GM12878 (cell line): ENCODE results near the gene DND1.

ENCODE experiments used
- ATF3 ChIP-seq: IDR thresholded peaks from 2 replicates; pipeline ENCODE4 v1.6.1; 2011; ENCODE audit warnings: low read depth, mild to moderate bottlenecking, low read length, moderate library complexity, borderline replicate concordance; ENCODE audit errors: extremely low read depth
- CTCF ChIP-seq, 3 experiments: IDR thresholded peaks in 2 of 3; conservative IDR thresholded peaks in 1 of 3; 2 replicates each; pipeline ENCODE4 v1.5.1; 2011; ENCODE audit warnings: low read depth in 3 of 3, low read length in 3 of 3, mild to moderate bottlenecking in 3 of 3, control low read depth in 2 of 3, moderate library complexity in 2 of 3, inconsistent platforms in 1 of 3, mixed read lengths in 1 of 3; ENCODE audit not compliant: control insufficient read depth in 2 of 3, insufficient read depth in 1 of 3; ENCODE audit errors: extremely low read depth in 1 of 3
- EZH2 ChIP-seq: IDR thresholded peaks from 2 replicates; pipeline ENCODE4 v1.6.1; 2012; ENCODE audit warnings: low read depth, mild to moderate bottlenecking, control low read depth, inconsistent platforms, low read length, borderline replicate concordance; ENCODE audit not compliant: control insufficient read depth
- MEF2B ChIP-seq: fragments of 450-650 bp; IDR thresholded peaks from 2 replicates; pipeline ENCODE4 v1.6.1; 2018; ENCODE audit warnings: mild to moderate bottlenecking, moderate library complexity; ENCODE audit not compliant: partially characterized antibody, poor library complexity, severe bottlenecking
- RAD21 ChIP-seq: IDR thresholded peaks from 2 replicates; pipeline ENCODE4 v1.6.1; 2011; ENCODE audit warnings: mild to moderate bottlenecking, low read depth, low read length, moderate library complexity; ENCODE audit not compliant: insufficient read depth
- RELA ChIP-seq: fragments of 450-650 bp; IDR thresholded peaks from 2 replicates; pipeline ENCODE4 v1.8.0; 2014; ENCODE audit warnings: borderline replicate concordance; ENCODE audit not compliant: partially characterized antibody
- REST ChIP-seq: IDR thresholded peaks from 2 replicates; pipeline ENCODE4 v1.6.1; 2012; ENCODE audit warnings: mild to moderate bottlenecking, low read depth, low read length
- SIX5 ChIP-seq: IDR thresholded peaks from 2 replicates; pipeline ENCODE4 v1.6.1; 2011; ENCODE audit warnings: mild to moderate bottlenecking, low read depth, low read length, moderate library complexity; ENCODE audit not compliant: severe bottlenecking
- SMC3 ChIP-seq: IDR thresholded peaks from 2 replicates; pipeline ENCODE4 v1.6.1; 2011; ENCODE audit warnings: low read length, improper control_type of control experiment, borderline replicate concordance

GRCh38 chr5:140658870-140659269 lies 14.5 kb downstream of the DND1 start:
- TF ChIP-seq SMC3 (no peak), CTCF (IDR thresholded peaks at IDR 0.05 in 2 of 3, conservative IDR thresholded peaks at IDR 0.05 in 1 of 3; ENCODE audit: control insufficient read depth in 2 of 3, extremely low read depth in 1 of 3, insufficient read depth in 1 of 3, low read depth in 3 of 3, low read length in 3 of 3) (no peak), SIX5 (no peak), MEF2B (no peak), EZH2 (no peak), RAD21 (no peak), REST (no peak), RELA (no peak), ATF3 (no peak)
